BE2C (cell line): Measurements from ENCODE around the gene CISH.

ENCODE experiments used
- DNase-seq: peaks from one replicate; pipeline ENCODE4 v3.0.0-alpha.2; 2020
- H3K27me3 ChIP-seq: fragments of 250-450 bp; sonication (Bioruptor Pico); 2 replicates; pipeline ENCODE4 v1.5.1; 2020; ENCODE audit warnings: mild to moderate bottlenecking
- H3K36me3 ChIP-seq: fragments of 250-450 bp; sonication (Bioruptor Pico); 2 replicates; pipeline ENCODE4 v1.5.1; 2020; ENCODE audit warnings: mild to moderate bottlenecking
- H3K4me1 ChIP-seq: fragments of 250-450 bp; sonication (Bioruptor Pico); 2 replicates; pipeline ENCODE4 v1.5.1; 2020
- H3K4me3 ChIP-seq: 2 replicates; pipeline ENCODE4 v1.5.1; 2011; ENCODE audit warnings: low read depth, low read length
- H3K9me3 ChIP-seq: fragments of 250-450 bp; sonication (Bioruptor Pico); 2 replicates; pipeline ENCODE4 v1.5.1; 2020
- CTCF ChIP-seq: IDR thresholded peaks from 2 replicates; pipeline ENCODE4 v1.5.1; 2012; ENCODE audit warnings: mild to moderate bottlenecking, low read depth, low read length

CISH gene

GRCh38 chr3:50651445-50651844 lies 39.9 kb upstream of the CISH start:
- Histone ChIP-seq H3K9me3 (no peaks in the 10 kb centered on the region), H3K36me3 (no peaks in the 10 kb centered on the region), H3K27me3 (no peaks in the 10 kb centered on the region), H3K4me3 (no peak overlapping the region), H3K4me1 (peaks cover 5% of the 10 kb centered on the region)
- no peak for DNase-seq
- no peak for TF ChIP-seq CTCF

- no peak for TF ChIP-seq CTCF
- H3K27me3 ChIP-seq = no peaks in the 10 kb centered on the region
- no peaks in the 10 kb centered on the region for H3K36me3 ChIP-seq
- DNase-seq = no peak
- no peaks in the 10 kb centered on the region for H3K9me3 ChIP-seq
- peaks cover 5% of the 10 kb centered on the region for H3K4me1 ChIP-seq
- no peak overlapping the region for H3K4me3 ChIP-seq
Observed at GRCh38 chr3:50650018-50650417, 38.4 kb upstream of the CISH start.

- H3K36me3 ChIP-seq = no peaks in the 10 kb centered on the region
- no peaks in the 10 kb centered on the region for H3K27me3 ChIP-seq
- peaks cover 5% of the 10 kb centered on the region for H3K4me1 ChIP-seq
- no peaks in the 10 kb centered on the region for H3K9me3 ChIP-seq
- H3K4me3 ChIP-seq = no peak overlapping the region
- no peak for DNase-seq
- no peak for TF ChIP-seq CTCF
Observed at GRCh38 chr3:50649451-50649931, 37.9 kb upstream of the CISH start.

- no peak for TF ChIP-seq CTCF
Observed at GRCh38 chr3:50648944-50649343, 37.4 kb upstream of the CISH start.

GRCh38 chr3:50648313-50648712 lies 36.7 kb upstream of the CISH start:
- H3K4me1 ChIP-seq = peaks cover 5% of the 10 kb centered on the region
- DNase-seq = peak; percentile 53
- no peak for TF ChIP-seq CTCF
- H3K36me3 ChIP-seq = no peaks in the 10 kb centered on the region
- H3K27me3 ChIP-seq = no peaks in the 10 kb centered on the region
- no peaks in the 10 kb centered on the region for H3K9me3 ChIP-seq
- H3K4me3 ChIP-seq = no peak overlapping the region

More at GRCh38 chr3:50648944-50649343, 37.4 kb upstream of the CISH start:
- H3K4me1 ChIP-seq = peaks cover 5% of the 10 kb centered on the region
- no peaks in the 10 kb centered on the region for H3K36me3 ChIP-seq
- H3K4me3 ChIP-seq = no peak overlapping the region
- no peak for DNase-seq
- no peaks in the 10 kb centered on the region for H3K27me3 ChIP-seq
- H3K9me3 ChIP-seq = no peaks in the 10 kb centered on the region

- no peaks in the 10 kb centered on the region for H3K27me3 ChIP-seq
- DNase-seq = no peak
- TF ChIP-seq CTCF = no peak
- H3K36me3 ChIP-seq = no peaks in the 10 kb centered on the region
- peaks cover 5% of the 10 kb centered on the region for H3K4me1 ChIP-seq
- no peaks in the 10 kb centered on the region for H3K9me3 ChIP-seq
- H3K4me3 ChIP-seq = no peak overlapping the region
Observed at GRCh38 chr3:50645378-50645777, 33.8 kb upstream of the CISH start.
